A673 (cell line): ENCODE results near the gene AOPEP.

Source experiments
- CTCF ChIP-seq: fragments of 300-800, 200-600 bp; sonication (generic); conservative IDR thresholded peaks from 2 replicates; pipeline ENCODE4 v1.5.1; 2017; ENCODE audit warnings: low read depth, mild to moderate bottlenecking, antibody characterized with exemption, low read length, moderate library complexity, mixed read lengths
- EZH2 ChIP-seq: fragments of 200-600 bp; sonication (generic); IDR thresholded peaks from 2 replicates; pipeline ENCODE4 v1.6.1; 2017; ENCODE audit warnings: borderline replicate concordance, low read depth, mild to moderate bottlenecking, mixed read lengths, antibody characterized with exemption, low read length; ENCODE audit not compliant: poor library complexity, severe bottlenecking

- no peak for TF ChIP-seq CTCF
- no peak for TF ChIP-seq EZH2
Observed at GRCh38 chr9:94768766-94769165, 42.3 kb downstream of the AOPEP start.
